DMS53 (cell line): Measurements from ENCODE around the gene JOSD2.
A peak's percentile ranks its signal among the peaks of the same experiment; 100 is the strongest.

ENCODE experiments used
- DNase-seq: peaks from one replicate; lab custom pipeline; 2025; lab: John Stamatoyannopoulos, UW

The JOSD2 gene

DNA sequence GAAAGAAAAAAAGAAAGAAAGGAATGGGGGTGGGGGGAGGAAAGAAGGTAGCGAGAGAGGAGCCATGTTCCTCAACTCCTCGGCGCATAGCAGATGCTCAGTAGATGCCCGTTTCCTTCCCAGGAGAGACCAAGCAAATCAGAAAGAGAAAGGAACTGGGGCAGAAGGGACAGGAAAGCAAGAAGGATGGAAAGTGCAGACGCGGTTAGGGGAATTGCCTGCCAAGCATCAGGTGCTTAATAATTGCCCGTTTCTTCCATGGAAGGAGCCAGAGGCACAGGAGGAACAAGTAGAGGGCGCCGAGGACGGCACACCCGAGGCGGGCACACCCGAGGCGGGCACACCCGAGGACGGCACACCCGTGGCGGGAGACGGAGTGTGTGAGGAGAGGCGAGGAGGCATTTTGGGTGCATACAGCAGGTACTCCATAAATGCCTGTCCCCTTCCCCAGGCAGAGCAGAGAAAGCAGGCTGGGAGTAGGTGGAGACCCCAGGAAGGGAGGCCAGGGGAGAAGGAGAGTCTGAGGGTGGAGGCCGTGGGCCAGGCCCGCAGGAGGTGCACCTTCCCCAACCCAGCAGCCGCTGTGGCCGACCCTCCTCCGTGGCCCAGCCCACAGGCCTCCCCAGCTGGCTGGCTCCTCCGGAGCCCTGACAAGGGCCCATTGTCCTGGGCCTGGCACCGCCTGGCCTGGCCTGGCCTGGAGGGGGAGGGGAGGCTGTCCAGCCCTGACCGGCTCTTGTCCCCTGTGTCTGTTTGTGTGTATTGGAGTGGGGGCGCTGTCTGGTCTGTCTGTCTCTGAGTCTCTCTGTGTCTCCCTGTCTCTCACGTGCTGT is 14.6 kb downstream of the JOSD2 start:
- peak; percentile 18 for DNase-seq

DNA sequence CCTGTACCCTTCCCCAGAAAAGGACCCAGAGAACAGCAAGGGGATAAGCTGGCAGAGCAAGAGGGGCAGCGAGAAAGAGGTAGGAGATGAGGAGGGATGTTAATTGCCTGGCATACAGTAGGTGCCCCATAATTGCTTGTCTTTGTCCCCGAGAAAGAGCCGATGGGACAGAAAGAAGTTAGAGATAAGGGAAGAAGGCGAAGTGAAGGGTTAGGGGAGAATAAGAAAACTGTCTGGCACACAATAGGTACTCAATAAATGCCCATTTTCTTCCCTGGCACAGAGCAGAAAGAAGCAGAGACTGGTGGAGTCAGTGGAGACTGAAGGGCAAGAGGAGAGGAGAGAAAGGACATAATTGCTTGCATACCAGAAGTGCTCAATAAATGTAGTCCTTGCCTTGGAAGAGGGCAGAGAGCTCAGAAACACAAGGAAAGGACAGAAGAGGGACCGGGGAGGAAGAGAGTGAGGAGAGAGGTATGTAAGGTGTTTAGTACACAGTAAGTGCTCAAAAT is 15.9 kb downstream of the JOSD2 start:
- DNase-seq = no peak

DNA sequence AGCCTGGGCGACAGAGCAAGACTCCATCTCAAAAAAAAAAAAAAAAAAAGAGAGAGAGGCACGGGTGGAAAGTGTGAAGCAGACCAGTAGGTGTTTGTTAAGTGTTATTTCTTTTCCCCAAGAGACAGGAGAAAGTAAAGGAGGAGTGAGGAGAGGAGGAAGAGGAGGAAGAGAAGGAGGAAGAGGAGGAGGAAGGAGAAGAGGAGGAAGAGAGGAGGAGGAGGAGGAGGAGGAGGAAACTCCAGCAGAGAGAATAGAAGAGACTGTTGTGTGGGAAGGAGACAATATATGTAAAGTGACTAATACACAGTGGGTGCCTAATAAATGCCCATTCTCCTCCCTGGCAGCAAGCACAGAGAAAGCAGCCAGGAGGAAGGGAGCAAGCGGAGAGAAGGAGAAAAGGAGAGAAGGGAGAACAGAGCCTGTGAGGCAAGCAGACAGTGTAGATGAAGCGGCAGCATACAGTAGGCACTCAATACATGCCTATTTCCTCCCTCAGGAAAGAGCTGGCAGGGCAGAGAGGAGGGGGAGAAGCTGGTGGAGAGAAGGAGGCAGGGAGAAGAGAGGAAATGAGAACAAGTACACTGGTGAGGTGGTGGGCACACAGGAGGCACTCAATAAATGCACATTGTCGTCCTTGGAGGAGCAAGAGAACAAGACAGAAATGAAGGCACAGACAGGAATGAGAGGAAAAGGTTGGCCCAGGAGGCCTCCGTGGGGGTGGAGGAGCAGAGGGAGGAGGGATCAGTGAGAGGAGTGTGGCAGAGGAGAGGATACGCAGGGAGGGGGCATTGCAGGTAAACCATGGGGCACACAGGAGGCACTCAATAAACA is 16.6 kb downstream of the JOSD2 start:
- no peak for DNase-seq

DNA sequence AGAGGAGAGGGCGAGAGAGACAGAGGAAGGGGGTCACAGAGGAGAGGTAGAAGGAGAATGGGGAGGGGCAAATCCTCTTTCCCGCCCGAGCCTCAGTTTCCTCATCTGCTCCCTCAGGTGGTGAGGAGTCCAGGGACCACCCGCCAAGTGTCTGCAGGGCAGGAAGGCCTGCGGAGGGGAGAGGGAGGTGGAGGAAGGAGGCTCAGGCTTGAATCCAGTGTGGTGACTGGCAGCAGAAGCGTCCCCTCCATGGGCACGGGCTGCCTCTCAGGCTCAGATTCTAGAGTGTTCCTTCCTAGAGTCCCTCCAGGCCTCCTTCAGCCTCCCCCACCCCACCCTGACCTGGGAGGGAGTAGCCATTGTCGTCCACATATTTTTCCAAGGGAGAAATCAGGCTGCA is 17.8 kb downstream of the JOSD2 start:
- DNase-seq = no peak

DNA sequence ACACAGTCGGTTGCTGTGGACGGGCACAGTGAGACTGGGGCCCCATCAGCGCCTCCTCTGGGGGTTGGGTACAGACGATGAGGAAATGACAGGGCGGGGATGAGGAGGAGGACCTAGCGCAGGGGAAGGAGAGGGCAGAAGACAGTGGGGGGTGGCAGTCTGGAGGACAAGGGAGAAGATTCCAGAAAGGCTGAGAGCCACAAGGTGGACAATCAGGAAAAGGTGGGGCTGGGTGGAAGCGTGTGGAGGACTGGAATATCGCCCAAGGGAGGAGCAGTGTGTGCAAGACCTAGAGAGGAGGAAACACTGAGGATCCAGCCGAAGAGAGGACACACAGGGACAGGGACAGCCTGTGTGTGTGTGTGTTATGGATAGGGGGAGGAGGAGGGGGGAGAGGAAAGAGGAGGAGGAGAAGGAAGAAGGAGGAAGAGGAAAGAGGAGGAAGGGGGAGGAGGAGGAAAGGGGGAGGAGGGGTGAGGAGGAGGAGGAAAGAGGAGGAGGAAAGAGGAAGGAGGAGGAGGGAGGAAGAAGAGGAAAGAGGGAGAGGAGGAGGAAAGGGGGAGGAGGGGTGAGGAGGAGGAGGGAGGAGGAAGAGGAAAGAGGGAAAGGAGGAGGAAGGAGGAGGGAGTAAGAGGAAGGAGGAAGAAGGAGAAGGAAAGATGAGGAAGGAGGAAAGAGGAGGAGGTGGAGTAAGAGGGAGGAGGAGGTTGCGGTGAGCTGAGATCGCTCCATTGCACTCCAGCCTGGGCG is 18.5 kb downstream of the JOSD2 start:
- no peak for DNase-seq

DNA sequence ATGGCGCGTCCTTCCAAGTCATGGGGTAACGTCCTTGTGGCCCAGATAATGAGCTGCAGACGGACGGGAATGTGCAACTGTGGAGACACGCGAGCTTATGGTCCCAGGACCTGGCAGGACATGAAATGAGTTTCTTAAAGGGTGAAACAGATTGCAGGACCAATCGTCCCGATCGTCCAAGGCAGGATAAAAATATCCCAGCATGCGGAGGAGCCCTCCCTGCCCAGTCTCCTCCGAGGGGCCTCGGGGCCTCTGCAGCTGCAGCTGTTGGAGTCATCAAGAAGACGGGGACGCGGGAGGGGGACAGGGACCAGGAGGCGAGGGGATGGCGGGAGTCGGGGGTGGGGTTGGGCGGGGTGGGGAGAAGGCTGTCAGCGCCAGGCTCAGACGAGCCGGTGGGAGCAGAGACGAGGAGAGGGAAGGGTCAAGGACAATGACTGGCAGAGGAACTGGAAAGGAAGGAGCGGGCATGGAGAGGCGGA is 20.0 kb downstream of the JOSD2 start:
- no peak for DNase-seq

DNA sequence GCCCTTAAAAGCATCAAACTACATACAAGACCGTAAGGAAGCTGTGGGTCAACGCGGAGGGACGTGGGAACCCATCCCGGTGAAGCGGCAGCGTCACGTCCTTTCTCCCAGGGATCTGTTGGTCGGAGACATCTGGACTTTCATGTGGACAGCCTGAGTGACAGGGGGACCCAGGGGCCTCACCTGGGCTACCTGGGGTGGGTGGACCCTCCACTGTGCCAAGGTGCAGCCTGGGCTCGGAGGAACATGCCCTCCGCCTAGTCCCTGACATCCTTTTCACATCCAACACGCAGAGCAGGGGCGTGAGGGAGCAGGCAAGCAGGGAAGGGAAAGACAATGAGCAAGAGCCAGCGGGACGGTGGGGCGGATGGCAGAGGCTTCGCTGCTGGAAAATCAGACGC is 20.6 kb downstream of the JOSD2 start:
- no peak for DNase-seq

DNA sequence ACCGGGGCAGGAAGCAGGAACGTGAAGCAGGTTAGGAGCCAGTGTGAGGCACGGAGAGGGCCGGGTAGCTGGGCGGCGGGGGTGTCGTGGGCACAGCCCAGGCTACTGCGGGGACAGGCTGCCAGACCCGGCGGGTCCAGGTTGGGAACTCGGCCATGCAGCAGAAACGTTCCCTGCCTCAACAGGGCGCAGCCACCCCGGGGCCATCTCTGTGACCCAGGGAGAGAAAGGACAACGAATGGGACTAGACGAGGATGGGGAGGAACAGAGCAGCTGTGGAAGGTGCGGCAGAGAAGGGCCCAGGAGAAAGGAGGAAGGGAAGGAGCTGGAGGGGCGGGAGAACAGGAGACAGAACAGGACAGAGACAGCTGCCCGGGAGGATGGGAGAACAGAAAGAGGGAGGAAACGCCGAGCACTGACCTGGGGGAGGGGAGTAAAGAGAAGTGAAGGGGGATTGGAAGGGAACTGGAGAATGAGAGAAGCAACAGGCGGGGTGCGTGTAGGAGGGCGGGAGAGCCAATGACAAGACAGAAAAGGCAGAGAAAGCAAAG is 21.5 kb downstream of the JOSD2 start:
- DNase-seq = no peak

DNA sequence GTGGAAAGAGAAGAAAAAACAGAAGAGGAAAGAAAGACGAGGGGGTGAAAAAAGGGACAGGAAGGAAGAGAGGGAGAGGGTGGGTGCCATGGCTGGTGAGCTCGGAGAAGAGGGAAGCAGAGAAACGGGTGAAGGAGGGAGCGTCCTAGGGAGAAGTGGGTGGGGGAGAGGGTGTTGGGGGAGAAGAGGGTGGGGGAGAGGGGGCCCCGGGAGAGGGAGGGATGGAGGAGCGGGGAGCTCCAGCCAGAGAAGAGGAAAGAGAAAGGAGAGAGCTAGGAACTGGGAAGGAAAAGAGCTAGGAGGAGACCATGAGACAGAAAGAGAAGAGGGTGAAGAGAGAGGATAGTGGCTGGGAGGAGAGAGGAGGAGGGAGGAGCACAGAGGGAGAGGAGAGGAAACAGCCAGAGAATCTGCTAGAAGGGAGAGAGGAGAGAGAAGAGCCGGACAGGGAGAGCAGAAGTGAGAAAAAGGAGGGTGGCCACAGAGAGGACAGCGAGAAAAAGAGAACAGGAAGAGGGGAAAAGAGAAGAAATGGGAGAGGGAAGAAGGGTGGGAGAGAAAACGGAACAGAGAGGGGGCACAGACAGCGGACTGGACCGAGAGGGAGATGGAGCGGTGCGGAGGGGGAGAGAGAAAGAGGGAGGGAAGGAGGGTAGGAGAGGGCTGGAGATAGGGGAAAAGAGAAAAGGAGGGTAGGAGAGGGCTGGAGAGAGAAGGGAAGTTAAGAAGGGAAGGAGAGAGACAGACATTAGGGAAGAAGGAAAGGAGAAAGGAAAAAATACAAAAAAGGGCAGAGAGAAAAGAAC is 22.4 kb downstream of the JOSD2 start:
- DNase-seq = no peak

DNA sequence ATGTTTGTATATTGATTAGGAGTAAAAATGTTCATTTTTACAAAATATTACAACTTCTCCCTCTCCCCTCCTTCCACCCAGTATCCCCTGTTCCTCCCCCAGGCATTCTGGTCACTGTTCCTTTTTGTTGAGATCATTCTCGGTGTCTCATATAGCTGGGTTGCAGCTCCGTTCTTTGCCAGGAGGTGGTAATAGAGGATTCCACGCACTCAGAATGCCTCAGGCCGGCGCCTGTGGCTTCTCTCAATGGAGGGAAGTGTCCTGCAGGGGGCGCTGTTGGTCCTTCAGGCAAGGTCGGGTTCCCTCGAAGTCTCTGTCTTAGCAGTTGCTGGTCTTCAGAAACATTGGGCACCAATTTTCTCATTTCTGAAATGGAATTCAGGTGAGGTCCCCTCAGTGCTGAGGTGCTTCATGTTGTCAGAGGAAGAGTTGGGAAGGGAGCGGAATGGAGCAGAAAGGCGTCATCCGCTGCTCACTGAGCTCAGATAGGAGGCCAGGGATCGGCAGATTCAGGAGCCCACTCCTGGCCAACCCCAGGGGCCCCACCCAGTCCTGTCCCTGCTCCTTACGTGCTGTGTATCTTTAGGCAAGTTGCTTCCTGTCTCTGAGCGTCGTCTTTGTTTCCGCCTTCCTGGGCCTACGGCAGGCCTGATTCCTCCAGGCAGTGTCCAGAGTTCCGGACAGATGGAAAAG is 24.0 kb downstream of the JOSD2 start:
- DNase-seq = peak; percentile 72

DNA sequence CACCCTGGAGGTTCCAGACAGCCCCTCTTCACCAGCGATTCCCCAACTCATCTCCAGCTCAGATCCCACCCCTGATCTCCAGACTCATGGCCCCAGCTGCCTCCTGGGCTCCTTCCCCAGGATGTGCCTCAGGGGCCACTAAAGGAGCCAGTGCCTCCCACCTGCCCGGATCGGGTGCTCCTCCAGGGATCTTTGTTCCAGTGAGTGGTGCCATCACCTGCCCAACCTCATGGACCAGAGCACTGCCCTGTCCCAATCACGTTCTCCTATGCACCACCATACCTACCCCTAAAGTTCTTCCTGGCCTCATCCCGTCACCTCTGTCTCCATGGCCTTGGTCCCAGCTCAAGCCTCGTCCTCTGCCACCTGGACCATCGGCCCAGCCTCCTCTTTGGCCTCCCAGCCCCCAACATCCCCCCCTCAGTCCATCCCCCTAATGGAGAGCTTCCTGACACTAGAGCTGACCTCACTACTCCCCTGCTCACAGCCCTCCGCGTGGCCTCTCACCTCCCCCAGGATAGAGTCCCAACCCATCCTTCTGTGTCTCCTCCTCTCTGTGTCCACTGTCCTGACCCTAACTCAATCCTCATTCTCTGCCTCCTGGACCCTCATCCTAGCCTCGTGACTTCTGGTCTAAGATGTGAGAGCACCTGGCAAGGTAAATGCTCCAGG is 25.6 kb downstream of the JOSD2 start:
- no peak for DNase-seq

DNA sequence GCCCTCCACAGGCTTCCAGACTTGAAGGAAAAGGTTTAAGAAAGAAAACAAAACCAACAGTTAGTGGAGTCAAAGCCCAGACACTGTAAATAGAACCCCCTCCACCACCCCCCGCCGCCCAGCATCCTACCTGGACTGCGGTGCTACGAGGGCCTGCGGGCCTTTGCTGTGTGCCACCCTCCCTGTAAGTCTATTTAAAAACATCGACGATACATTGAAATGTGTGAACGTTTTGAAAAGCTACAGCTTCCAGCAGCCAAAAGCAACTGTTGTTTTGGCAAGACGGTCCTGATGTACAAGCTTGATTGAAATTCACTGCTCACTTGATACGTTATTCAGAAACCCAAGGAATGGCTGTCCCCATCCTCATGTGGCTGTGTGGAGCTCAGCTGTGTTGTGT is 28.1 kb downstream of the JOSD2 start:
- DNase-seq = no peak

DNA sequence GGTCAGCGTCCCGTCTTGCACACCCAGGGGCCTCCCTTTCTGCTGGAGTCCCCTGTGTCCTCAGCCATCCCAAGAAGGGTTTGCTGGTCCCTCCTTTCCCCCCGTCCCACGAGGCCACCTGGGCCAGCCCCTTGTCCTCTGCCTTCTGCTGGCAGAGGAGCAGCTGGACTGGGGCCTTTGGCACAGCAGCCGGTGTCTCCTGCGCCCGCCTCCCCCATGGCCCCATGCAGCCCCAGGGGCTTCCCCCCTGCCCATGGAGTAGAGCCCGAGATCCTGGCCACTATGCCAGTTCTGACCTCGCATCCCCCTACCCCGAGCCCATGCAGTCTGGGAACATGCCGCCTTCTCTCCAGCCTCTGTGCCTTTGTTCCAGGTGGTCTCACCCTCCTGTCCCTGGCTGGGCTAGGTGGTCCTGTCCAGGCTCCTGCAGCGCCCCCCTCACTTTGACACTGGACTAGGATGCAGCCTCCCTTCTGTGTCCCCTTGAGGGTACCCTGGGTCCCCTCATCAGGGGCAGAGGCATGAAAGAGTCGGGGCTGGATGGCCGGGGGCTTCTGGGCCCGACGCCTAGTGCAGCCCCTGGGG is 28.6 kb downstream of the JOSD2 start:
- no peak for DNase-seq

DNA sequence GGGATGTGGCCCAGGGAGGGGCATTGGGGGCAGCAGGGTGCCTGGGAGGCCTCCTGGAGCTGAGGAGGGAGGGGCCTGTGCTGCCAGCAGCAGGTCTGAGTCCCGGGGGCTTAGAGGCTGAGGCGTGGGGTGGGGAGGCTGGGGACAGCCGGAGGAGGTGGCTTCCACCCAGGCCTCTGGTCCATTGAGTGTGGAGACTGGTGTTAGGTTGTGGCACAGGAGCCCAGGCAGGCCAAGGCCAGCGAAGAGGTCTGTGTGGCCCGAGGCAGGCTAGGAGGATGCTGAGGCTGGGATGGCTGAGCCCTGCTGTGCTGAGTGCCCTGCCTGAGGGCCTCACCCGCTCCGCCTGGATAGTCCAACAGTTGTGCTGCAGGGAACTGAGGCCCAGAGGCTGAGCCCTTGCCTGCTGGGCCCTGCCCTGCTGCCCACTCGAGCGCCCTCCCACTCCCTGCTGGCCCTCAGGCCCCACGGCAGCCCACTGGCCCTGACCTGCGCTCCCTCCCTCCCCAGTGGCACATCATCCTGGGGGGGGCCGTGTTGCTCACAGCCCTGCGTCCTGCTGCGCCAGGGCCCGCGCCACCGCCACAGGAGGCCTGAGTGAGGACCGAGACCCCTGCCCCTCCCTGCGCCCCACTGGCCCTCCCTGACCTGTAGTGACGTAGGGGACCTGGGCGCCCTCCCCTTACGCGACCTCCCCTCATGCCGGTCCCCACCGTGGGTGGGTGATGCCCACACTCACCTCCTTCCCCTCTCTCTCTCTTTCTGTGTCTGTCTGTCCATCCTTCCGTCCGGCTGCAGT is 29.4 kb downstream of the JOSD2 start:
- DNase-seq = no peak

DNA sequence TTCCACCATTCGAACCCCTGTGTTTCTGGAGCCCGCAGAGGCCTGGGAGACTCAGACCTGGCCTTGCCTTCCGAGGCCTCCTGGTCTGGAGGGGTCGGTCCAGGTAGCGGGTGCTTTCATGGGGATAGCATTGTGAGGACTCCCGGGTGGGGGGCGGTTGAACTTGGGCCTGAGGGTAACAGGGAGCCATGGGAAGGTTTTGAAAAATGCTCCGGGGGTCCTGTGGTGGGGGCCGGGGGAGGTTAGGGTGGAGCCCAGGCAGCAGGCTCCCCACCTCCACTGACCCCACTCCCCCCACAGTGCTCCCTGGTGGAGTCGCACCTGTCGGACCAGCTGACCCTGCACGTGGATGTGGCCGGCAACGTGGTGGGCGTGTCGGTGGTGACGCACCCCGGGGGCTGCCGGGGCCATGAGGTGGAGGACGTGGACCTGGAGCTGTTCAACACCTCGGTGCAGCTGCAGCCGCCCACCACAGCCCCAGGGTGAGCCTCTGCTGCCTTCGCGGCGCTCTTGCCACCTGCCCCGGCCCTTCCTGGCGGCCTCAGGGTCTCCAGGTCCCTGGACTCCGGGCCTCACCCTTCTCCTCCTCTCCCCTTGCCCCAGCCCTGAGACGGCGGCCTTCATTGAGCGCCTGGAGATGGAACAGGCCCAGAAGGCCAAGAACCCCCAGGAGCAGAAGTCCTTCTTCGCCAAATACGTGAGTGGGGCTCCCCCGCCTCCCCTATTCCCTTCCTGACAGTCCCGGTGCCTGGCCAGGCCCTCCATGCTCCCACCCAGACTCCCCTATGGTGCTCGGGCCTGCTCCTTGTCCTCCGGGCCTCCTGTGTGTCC is 30.5 kb downstream of the JOSD2 start:
- no peak for DNase-seq

DNA sequence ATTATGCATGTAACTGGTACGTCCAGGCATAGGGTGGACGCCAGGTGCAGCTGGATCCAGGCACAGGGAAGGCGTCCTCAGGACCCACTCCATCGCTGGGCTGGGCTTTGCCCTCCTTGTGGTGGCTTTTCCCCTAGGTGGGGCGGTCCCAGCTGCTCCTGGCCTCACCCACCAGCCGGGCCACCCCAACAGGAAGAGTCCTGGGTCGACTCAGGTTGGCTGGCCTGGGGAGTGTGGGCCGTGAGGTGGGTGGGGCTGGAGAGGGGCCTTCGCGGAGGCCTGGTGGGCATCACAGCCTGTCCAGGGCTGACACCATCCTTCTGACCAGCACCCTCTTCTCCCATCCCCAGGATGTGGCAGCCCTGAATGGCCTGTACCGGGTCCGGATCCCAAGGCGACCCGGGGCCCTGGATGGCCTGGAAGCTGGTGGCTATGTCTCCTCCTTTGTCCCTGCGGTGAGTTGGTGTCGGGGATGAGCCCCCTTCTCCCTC is 31.2 kb downstream of the JOSD2 start:
- no peak for DNase-seq

DNA sequence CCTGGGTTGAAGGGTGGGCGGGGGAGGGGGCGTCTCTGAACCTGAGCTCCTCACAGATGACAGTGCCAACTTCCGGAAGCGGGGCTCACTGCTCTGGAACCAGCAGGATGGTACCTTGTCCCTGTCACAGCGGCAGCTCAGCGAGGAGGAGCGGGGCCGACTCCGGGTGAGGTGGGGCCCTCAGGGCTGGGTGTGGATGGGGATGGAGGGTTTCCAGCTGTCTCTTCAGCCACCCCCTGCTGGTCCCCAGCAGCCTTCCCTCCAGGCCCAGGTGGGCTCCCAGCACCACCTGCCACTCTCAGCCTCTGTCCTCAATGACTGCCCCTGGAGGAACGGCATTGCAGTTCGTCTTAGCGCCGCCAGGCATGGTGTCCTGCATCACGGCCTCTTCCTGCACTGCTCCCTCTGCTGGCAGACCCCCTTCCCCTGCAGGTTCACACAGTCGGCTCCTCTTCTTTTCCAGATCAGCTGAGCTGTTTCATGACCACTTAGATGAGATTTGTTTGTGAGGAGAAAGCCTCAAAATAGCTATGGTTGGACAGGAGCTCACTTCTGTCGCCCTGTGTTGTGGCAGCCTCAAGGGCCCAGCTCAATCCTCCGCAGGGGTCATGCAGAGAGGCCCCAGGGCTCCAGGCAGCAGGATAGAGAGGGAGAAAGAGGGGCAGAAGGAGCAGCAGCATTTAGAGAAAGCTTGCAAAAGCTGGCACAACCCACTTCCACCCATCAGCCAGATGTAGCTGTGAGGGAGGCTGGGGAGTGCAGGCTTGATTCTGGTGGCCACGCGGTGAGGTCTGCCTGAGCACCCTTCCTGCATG is 31.9 kb downstream of the JOSD2 start:
- DNase-seq = no peak
